GM18507 (cell line): ENCODE results near the gene MIAT.
A peak's percentile ranks its signal among the peaks of the same experiment; 100 is the strongest.

Source experiments
- DNase-seq: peaks from one replicate; pipeline ENCODE4 v3.0.0; 2011; ENCODE audit warnings: low read depth; ENCODE audit not compliant: insufficient read length; ENCODE audit errors: extremely low spot score
- FAIRE-seq: peaks from 2 replicates; lab custom pipeline; 2011; peaks lifted over from hg19 to GRCh38; lab: Jason Lieb, UNC

The MIAT gene

DNA sequence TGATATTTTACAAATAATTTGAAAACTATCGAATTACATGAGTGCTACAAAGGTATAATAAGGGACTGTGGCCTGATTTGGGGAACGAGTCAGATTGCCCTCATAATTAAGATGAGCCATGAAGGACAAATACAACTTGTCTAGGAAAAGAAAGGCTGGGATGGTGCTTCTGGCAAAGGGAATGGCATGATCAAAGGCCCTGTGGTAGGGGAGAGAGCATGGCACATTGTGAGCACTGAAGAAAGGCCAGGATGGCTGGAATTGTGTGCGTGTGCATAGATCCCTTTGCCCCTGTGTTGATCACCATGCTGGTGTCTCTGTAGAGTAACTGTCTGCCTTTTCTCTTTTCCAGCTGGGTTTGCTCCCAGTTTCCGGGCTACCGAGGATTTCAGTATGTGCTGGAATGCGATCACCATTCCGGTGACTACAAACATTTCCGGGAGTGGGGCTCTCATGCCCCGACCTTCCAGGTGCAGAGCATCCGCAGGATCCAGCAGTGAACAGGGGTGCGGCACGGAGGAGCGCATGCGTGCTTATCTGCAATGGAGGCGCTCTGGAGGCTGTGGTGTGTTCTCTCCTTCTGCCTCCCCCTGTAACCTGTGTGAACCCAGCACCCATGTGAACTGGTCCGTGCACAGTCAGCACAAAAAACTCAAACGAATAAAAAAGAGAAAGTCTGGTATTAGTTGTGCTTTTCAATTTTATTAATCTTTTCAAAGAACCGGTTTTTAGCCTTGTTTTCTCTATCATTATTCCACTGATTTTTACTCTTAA is 27.2 kb upstream of the MIAT start:
- FAIRE-seq (no peak), DNase-seq (no peak)

- DNase-seq (no peak), FAIRE-seq (no peak)
Measured at GRCh38 chr22:26631282-26631681, 26.1 kb upstream of the MIAT start.

DNA sequence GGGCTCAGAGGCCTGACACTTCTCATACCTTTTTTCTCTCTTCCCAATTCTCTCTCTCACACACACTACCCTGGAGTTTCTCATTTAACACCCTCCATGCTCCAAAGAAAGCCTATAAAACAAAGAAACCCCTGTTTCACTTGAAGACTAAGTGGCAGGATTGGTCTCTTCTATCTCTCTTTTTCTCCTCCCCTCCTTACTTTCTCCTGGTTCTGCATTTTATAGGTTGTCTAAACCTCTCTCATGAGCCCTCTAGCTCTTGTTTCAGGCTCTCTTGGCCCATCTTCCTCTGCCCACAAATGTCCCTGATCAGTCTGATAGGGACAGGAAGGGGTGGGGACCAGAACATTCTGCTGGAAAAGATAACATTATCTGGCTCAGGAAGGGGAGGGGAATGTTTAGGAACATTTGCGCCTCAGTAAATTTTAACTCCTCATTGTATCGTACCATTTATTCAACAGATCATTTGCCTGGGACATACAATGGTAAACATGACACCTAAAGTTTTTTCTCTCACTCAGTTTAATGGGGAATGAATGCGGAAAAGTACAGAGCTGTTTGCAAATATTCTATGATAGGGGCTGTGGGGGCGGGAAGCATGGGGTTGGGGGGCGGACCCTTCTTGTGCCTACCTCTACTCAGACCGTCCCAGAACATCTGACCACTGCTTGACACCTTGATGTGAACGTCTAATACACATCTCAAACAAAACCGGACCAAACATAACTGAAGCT is 24.8 kb upstream of the MIAT start:
- no peak for FAIRE-seq
- DNase-seq: no peak

DNA sequence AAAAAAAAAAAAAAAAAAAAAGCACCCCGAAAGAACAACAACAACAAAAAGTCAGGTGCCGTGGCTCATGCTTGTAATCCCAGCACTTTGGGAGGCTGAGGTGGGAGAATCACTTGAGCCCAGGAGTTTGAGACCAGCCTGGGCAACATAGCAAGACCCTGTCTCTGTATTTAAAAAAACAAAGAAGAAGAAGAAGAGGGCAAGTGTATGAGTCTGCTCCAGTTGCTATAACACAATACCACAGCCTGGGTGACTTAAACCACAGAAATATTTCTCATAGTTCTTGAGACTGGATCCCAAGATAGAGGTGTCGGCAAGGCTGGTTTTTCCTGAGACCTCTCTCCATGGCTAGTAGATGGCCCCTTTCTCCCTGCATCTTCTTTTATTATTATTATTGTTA is 23.2 kb upstream of the MIAT start:
- no peak for FAIRE-seq

DNA sequence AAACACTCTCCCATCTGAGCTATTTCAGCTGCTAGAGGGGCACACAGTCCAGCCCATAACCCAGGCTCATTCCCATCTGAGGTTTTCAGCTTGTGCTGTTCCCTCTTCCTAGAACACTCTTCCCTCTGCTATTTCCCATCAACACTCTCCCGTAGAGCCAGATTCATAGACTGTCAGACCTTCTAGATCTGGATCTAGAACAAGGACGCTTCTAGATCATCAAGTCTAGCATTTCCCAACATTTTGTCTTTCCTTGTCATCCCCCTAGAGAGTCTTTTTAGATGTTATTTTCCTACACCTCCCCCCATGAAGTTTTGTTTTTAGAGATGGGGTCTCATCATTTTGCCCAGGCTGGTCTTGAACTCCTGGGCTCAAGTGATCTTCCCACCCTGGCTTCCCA is 22.3 kb upstream of the MIAT start:
- FAIRE-seq: no peak
- no peak for DNase-seq

More for the DNA sequence above, 23.2 kb upstream of the MIAT start:
- DNase-seq: no peak

DNA sequence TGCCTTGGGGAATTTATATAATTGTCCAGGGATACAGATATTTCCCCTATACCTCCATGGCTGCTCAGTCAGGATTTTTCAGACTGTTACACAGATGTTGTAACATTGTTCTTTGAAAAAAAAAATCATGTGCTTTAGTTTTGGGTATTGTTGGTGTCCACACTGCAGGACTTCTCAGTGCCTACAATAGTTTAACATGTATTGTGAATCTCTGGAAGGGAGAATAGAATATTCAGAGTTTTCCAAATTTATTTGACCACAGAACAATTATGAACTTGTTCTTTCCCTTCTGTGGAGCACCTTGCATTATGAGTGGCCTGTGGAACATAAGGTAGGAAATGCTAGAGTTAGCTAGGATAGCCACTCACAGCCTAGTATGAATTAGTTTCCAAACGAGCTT is 21.1 kb upstream of the MIAT start:
- DNase-seq: no peak

GRCh38 chr22:26642465-26643417 is 14.6 kb upstream of the MIAT start:
- FAIRE-seq: peak; percentile 86
- no peak for DNase-seq

More for the DNA sequence above, 21.1 kb upstream of the MIAT start:
- no peak for FAIRE-seq

GRCh38 chr22:26643418-26644100 is 13.8 kb upstream of the MIAT start:
- FAIRE-seq (no peak), DNase-seq (no peak)

DNA sequence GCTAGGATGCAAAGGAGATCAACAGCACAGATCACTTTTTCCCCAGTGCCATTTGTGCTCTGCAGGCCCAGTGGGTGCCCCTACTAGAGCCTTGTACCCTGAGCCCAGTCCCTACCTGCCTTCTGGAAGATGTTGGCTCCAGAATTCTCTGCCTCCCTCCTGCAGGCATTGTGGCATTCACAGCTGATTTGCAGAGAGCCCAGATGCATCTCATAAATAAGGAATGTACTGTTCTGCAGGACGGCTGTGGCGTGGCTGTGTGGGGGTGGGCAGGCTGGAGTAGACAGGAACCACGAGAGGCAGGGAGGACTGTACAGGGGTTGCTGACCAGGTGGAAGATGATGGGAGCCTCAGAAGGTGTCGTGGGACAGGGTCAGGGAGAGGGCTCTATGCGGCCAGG is 11.2 kb upstream of the MIAT start:
- DNase-seq (no peak), FAIRE-seq (no peak)

GRCh38 chr22:26648011-26648497 is 9.3 kb upstream of the MIAT start:
- FAIRE-seq: no peak
- no peak for DNase-seq

GRCh38 chr22:26648528-26649388 is 8.6 kb upstream of the MIAT start:
- DNase-seq (no peak), FAIRE-seq (no peak)

GRCh38 chr22:26650722-26651421 is 6.5 kb upstream of the MIAT start:
- no peak for FAIRE-seq
- no peak for DNase-seq

GRCh38 chr22:26651815-26652214 is 5.6 kb upstream of the MIAT start:
- FAIRE-seq: no peak

GRCh38 chr22:26658161-26658560 is 773 bp downstream of the MIAT start:
- FAIRE-seq (no peak), DNase-seq (no peak)

More at GRCh38 chr22:26651815-26652214, 5.6 kb upstream of the MIAT start:
- no peak for DNase-seq

GRCh38 chr22:26658671-26659478 is 1.5 kb downstream of the MIAT start:
- peak; percentile 91 for FAIRE-seq
- no peak for DNase-seq

DNA sequence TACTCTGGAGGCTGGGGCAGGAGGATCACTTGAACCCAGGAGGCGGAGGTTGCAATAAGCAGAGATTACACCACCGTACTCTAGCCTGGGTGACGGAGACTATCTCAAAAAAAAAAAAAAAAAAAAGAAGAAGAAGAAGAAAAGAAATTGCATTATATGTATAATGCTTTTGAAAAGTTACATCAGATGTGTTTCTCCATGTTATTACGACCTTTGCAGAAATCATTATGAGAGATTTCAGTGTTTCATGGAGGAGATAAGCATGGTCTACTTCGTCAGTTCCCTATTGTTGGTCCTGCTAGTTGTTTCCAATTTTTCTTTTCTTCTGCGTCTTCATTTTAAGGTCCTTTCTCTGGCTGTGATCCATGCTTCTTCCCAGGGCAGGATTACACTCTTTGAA is 3.0 kb downstream of the MIAT start:
- FAIRE-seq (no peak), DNase-seq (no peak)

DNA sequence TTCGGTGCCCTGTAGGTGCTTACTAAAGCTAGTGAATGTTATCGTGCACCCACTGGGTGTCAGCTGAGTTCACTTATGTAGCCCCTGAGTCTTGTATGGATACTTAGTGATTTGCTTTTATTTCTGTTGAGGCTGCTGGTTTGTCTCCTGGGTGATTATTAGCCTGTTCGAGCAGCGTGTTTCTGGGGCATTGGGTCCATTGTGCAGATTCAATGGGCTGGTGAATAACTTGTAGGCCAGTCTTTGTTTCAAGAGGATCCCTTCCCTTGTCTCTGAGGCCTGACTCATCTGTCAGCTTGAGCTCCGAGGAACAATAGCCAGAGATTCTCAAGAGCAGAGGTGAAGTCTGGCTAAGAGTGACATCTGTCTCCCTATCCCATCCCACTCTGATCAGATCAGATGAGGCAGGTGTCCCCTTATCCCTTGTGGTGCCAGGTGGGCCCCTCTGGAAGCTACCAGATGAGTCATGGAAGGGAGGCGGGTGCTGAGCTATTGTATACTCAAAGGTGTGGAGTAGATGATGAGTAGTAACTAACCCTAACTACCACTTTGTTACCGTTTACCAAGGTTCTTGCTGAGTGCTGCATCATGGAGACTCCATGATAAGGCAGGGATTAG is 3.7 kb downstream of the MIAT start:
- FAIRE-seq: no peak
- no peak for DNase-seq
